ENCODE results near the gene CADPS.

The CADPS gene

GRCh38 chr3:62805580-62806277 is 69.5 kb downstream of the CADPS start:
- no peak for DNase-seq

GRCh38 chr3:62805106-62805505 is 70.1 kb downstream of the CADPS start:
- no peak for DNase-seq

- DNase-seq: no peak
These were observed 71.9 kb downstream of the CADPS start for GRCh38 chr3:62803276-62803675.

DNA sequence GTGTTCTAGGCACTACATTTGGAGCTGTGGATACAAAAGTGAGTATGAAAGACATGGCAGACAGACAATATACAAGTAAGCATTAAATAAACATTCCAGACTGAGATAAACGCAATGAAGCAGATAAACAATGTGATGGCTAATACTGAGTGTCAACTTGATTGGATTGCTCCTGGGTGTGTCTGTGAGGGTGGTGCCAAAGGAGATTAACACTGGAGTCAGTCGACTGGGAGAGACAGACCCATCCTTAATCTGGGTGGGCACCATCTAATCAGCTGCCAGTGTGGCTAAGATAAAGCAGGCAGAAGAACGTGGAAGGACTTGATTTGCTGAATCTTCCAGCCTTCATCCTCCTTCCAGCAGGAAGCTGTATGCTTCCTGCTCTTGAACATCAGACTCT is 77.2 kb downstream of the CADPS start:
- no peak for DNase-seq

DNA sequence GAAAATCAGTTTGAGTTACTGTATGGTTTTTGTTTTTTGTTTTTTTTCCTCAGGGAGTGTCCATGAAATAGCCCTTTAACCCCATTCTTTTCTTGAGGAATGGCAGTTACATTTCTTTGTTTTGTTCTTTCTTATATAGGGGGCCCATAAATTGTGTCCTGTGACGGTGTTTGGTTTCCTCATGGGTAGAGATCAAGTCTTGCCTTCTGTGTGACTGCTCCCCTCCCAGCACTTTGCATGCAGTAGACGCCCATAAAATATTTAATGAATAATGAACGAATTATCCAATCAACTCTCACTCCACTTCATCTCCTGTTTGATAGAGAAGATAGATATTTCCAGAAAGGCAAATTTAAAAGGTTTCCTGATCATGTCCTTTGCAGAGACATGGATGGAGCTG is 78.1 kb downstream of the CADPS start:
- DNase-seq: no peak

DNA sequence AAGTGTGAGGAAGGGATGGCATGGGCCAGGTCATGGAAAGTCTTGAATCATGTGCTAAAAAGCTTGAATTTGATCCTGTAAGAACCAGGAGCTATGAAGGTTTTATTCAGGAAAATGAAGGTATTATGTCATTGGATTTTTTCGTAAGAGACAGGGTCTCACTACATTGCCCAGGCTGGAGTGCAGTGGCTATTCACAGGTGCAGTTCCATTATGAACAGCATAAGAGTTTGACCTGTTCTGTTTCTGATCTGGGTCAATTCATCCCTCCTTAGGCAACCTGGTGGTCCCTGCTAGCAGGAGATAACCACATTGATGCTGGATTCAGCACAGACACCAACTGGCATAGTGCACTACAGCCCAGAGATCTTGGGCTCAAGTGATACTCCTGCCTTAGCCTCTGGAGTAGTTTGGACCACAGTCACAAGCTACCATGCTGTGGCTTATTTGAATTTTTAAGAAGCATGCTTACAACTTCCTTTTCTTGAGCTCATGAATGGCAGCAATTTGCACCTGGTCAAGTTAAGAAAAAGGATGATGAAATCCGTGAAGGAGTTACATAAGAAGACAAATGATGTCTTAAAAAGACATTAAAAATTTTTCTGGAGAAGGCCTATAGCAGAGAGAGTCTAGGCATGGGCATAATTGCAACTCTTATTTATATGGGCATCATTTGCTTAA is 79.1 kb downstream of the CADPS start:
- DNase-seq: no peak

- no peak for DNase-seq
These were observed 81.3 kb downstream of the CADPS start for GRCh38 chr3:62793946-62794345.

GRCh38 chr3:62785384-62785783 is 89.8 kb downstream of the CADPS start:
- DNase-seq: no peak

- no peak for DNase-seq
These were observed 94.1 kb downstream of the CADPS start for GRCh38 chr3:62781121-62781520.

- DNase-seq: no peak
These were observed 97.5 kb downstream of the CADPS start for GRCh38 chr3:62777674-62778073.

GRCh38 chr3:62777130-62777529 is 98.1 kb downstream of the CADPS start:
- DNase-seq: no peak

GRCh38 chr3:62774221-62774620 is 101.0 kb downstream of the CADPS start:
- no peak for DNase-seq

DNA sequence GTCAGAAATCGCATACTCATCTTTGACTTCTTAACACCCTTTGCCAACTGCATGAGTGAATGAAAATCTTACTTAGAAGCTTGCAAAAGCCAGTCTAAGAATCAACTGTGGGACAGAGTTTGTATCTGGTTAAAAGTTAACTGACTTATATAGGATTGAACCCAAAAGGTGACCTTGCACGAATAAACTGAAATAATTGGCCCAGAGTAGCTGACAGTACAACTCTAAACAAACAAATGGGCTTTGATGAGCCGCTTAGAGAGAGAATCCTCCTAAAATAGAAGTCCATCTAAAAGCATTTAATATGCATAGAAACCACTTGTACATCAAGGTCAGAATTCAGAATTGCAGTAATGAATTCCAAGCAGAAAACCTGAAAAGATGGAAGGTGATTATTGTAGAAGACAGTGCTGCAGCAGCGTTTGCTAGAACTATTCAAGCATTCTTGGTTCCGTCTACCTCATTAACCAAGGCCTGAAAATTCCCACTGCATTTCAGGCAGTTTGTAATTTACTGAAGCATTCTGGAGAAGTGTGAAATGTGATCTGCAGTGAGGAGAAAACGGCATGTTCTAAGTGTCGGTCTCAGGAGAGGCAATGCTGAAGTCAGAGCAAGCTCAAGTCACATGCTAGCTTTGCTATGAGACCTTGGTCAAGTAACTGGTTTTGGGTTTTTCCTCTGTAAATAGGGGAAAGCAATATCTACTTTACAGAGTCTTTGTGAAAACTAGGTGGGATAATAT is 103.7 kb downstream of the CADPS start:
- no peak for DNase-seq

DNA sequence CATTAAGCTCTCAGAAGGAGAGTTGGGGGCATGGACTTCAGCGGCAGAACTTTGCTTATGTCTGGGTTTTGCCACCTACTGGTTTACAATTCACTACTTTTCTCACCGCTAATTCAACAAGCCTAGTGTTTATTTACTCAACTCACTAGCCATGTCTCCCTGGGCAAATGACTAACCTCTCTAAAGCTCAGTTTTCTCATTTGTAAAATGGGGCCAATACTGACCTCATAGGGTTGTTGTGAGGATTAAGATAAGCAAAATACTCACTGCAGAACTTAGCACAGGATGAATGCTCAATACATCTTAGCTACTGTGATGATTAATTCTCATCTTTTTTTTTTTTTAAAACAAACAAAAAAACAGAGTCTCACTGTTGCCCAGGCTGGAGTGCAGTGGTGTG is 106.3 kb downstream of the CADPS start:
- DNase-seq: no peak

GRCh38 chr3:62761711-62762110 is 113.5 kb downstream of the CADPS start:
- DNase-seq: no peak

DNA sequence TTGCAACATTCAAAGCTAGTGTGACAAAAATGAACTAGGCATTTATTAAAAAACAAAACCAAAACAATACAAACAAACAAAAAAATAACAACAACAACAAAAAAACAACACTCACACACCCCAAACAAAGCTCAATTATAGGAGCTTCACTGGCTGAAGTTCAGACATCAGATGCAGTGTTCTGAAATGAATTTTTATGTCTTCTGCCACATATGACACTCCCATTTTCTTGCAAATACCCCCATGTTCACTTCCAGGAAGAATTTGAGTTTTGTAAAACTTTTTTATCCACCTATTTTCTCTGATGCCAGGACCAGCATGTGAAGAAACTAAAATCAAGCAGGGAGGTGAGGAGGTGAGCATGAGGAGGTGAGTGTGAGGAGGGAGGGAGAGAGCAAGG is 113.9 kb downstream of the CADPS start:
- no peak for DNase-seq

GRCh38 chr3:62758296-62759066 is 116.7 kb downstream of the CADPS start:
- no peak for DNase-seq

DNA sequence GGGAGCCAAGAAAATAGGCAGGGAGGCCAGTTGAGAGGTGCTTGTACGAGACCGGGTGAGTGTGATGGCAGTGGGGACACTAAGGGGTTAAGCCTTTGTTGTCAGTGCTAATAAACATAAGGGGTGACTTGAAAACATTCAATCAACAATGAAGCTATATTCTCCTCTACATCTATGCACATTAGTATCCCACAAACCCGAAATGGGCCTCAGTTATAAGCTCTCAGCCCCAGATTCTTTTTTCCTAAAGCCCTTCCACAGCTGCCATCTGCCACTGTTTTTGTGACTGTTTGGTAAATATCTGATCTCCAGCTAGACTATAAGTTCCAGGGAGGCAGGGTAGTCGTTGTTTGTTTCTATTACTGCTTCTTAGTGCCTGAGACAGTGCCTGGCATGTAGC is 118.2 kb downstream of the CADPS start:
- no peak for DNase-seq

DNA sequence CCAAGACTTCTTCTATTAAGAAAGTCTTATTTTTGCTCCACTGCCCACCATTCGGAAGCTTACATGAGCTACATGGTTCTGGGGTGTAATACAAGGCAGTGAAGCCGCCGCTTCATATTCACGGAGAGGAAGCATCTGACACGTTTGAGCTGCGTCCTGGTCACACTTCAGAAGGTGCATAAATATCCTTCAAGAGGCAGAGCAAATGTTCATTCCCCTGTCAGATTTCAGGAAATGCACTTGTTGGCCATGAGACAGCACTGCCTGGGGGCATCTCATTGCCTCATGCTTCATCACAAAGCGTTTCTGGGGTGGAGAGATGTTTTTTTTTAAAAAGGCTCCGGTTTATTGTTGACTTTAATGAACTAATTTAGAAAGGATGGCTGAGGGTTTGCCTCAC is 119.9 kb downstream of the CADPS start:
- peak; percentile 66 for DNase-seq

DNA sequence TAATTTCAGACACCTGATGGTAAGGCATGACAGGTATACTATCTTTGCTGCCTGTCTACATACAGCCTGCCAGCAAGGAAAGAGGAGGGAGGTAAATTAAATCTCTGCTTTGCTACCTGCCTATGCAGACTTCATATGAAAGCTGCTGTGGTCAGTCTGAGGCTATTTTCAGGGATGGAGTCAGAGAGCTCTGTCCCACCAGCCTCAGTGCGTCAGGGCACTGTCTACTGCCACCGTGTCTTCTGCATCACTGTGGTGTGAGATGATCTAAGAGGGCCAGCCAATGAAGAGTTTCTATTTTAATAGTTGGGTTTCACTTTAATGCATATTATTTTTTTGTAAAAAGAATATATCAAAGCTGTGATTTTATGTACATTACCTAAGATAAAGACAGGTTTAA is 125.6 kb downstream of the CADPS start:
- no peak for DNase-seq

GRCh38 chr3:62749130-62749529 is 126.1 kb downstream of the CADPS start:
- DNase-seq: no peak

- no peak for DNase-seq
These were observed 137.8 kb downstream of the CADPS start for GRCh38 chr3:62737449-62737848.

DNA sequence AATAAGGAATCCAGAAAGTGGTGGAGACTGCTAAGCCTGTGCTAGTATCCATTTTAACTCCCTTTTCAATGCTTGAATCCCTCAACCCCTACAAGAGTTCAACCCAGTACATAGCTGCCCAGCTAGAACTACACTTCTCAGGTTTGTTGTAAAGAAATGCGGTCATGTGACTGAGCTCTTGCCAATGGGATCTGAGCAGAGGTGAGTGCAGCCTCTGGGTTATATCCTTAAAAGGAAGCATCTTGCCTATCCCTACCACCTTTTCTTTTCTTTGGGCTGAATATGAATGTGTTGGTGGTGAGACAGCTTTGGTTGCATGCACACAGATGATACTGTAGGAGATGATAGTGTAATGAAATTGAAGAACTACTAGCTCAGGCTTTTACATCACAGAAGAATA is 139.7 kb downstream of the CADPS start:
- DNase-seq: no peak

Measured in NCI-H1092 (cell line).